GM18505 (cell line): ENCODE measurements around the gene PLA2G2F.

Experiments used
- ATAC-seq: cut with Tn5 transposase; IDR thresholded peaks from one replicate; pipeline ENCODE4 v1.9.1; 2021; ENCODE audit not compliant: unreplicated experiment
- POLR2A ChIP-seq: IDR thresholded peaks from 4 replicates; pipeline ENCODE4 v1.6.1; 2011; ENCODE audit warnings: borderline replicate concordance; ENCODE audit not compliant: insufficient read depth, insufficient read length; ENCODE audit errors: extremely low read depth

PLA2G2F gene

GRCh38 chr1:20141466-20141865 lies 2.3 kb downstream of the PLA2G2F start:
- no peak for ATAC-seq

DNA sequence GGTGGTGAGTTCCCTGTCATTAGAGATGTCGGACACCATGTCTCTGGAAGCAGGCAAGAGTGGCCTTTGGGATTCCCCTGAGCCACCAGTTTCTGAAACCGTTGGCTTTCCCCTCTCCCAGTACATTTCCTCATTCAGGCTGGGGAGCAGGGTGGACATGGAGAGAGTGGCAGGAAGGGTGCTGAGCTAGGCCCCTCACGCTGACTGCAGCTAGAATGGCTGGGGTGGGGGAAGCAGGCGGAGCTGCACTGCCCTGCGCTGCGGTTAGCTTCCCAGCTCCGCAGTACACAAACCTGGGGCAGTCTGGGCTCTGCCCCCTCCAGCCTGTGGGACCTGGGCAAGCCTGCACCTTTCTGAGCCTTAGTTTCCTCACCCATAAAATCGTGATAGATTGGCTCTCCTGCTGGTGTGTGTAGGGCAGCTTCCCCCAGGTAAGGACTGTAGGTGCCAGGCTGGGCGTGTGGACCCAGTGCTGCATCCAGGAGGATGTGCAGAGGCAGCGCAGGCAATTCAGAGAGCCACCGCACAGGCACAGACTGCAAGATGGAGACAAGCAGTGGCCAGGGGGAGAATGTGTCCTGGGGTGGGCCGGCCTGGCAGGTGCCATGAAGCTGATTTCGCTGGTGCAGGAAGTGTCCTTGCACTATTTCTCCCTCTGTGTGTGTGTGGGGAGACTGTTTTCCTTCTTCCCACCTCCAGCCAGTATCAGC lies 3.0 kb downstream of the PLA2G2F start:
- no peak for ATAC-seq
- TF ChIP-seq POLR2A: no peak

More at GRCh38 chr1:20141466-20141865, 2.3 kb downstream of the PLA2G2F start:
- no peak for TF ChIP-seq POLR2A

GRCh38 chr1:20143318-20143717 lies 4.2 kb downstream of the PLA2G2F start:
- no peak for TF ChIP-seq POLR2A
- no peak for ATAC-seq

GRCh38 chr1:20143734-20144565 lies 4.8 kb downstream of the PLA2G2F start:
- no peak for ATAC-seq
- no peak for TF ChIP-seq POLR2A

- no peak for ATAC-seq
- TF ChIP-seq POLR2A: no peak
Measured at GRCh38 chr1:20147846-20148570, 8.9 kb downstream of the PLA2G2F start.

- ATAC-seq: no peak
- TF ChIP-seq POLR2A: no peak
Measured at GRCh38 chr1:20148571-20149500, 9.7 kb downstream of the PLA2G2F start.

DNA sequence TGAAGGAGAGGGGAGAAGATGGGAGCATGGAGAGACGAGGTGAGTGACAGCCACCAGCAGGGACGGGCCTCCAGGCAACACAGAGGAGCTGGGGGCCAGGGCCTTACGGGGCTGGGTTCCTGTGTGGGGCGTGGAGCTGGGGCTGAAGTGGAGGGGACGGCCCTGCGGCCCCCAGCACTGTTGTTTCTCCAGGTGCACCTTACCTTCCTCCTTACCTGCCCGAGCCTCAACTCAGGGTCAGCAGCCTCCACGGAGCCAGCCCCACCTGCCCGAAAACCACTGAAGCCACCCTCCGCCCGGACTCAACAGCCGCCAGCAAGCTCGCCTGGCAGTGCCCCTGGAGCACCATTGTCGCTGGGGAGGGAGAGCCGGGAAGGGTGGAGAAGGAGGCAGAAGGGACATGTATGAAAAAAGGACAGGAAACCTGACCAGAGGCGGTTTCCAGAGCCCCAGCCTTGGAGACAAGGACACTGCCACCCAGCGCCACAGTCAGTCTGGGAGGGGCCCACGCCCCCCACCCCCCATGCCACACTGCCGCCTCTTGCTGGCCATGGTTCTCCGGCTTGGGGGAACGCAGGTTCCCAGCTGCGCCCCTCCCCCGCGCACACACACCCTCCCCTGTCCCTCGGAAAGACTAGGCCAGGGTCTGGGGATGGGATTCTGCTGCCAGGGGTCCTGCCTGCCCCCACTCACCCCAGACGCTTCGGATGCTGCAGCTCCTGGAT lies 10.6 kb downstream of the PLA2G2F start:
- ATAC-seq: no peak
- no peak for TF ChIP-seq POLR2A

DNA sequence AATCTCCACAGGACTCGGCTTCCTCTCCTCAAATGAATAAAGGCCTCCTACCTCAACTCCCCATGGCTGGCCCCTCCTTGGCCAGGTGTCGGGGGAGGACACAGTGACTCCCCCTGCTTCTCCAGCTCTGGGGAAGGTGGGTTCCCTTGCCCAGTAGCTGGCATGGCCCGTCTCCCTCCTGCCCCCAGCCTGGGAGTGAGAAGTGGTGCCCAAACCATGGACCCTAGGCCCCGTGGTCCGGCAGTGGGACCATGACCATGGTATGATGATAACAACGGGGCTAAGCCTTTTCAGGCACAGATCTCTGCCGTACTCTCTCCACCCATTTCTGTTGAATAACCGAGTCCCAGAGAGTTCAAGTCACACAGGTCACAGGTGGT lies 11.2 kb downstream of the PLA2G2F start:
- TF ChIP-seq POLR2A: no peak

GRCh38 chr1:20150969-20151368 lies 11.8 kb downstream of the PLA2G2F start:
- no peak for TF ChIP-seq POLR2A
- no peak for ATAC-seq

More for the DNA sequence above, 11.2 kb downstream of the PLA2G2F start:
- ATAC-seq: no peak

DNA sequence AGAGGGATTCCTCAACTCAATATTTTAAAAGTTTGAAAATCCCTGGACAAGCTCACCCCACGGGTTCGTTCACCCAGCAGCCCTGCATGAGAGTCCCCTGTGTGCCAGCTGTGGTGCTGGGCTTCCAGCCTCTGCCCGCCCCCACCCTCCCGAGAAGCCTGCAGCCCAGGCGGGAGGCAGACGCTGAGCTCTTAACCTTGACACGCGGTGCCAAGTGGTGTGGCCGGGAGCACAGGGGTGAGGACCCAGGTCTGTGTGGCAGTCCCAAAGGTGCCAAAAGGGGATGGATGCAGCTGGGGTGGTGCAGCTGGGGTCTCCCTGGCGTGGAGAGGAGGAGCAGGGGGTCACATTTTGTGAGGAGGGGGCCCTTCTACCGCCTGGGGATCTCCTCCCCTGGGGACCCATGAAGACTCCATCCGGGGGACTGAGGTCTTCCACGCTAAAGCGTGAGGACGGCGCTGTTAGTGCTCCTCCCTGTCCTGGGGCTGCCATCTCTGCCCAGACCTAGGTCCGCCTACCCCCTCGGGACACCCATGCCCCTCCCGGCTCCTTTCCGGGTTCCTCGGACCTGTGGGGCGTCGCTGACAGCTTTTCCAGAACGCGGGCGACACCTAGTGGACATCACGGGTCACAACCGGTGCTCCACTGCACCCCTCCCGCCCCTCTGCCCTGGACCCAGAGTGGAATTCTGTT lies 12.9 kb downstream of the PLA2G2F start:
- TF ChIP-seq POLR2A: no peak
- ATAC-seq: peak; percentile 69

- no peak for ATAC-seq
- no peak for TF ChIP-seq POLR2A
Measured at GRCh38 chr1:20152599-20152930, 13.4 kb downstream of the PLA2G2F start.
